CD4-positive, CD25-positive, alpha-beta regulatory T cell (primary cell): ENCODE measurements around the gene DMD. TPM values are rescaled to one million over a fixed set of nuclear protein-coding genes. Genes with fewer than 3 reads are reported as not detected.

Source experiments
- ATAC-seq, 2 donors: fragments of 150-1000 bp; cut with Tn5 transposase; one replicate each; pipeline ENCODE4 v1.10.0; 2021; ENCODE audit warnings: low read depth in 2 of 2, moderate number of reproducible peaks in 2 of 2, moderate library complexity in 1 of 2
- DNase-seq, 3 donors: peaks; one replicate each; pipeline versions ENCODE4 v3.0.0 to v3.0.0-alpha.2; 2012 to 2022; ENCODE audit warnings: mixed read lengths in 1 of 3
- H3K27ac ChIP-seq: one replicate; pipeline ENCODE4 v1.7.0; 2013; ENCODE audit warnings: mild to moderate bottlenecking, low read length; ENCODE audit not compliant: insufficient read depth, poor library complexity, severe bottlenecking
- H3K27me3 ChIP-seq: one replicate; pipeline ENCODE4 v1.7.0; 2013; ENCODE audit warnings: low read length; ENCODE audit not compliant: control insufficient read depth, insufficient read depth
- H3K36me3 ChIP-seq: one replicate; pipeline ENCODE4 v1.7.0; 2013; ENCODE audit warnings: mild to moderate bottlenecking, low read length, moderate library complexity; ENCODE audit not compliant: control insufficient read depth, insufficient read depth
- H3K4me1 ChIP-seq: 2 replicates; pipeline ENCODE4 v1.7.0; 2013; ENCODE audit warnings: mild to moderate bottlenecking, low read length; ENCODE audit not compliant: insufficient read depth, control insufficient read depth, poor library complexity, severe bottlenecking
- H3K4me3 ChIP-seq: one replicate; pipeline ENCODE4 v1.7.0; 2013; ENCODE audit warnings: low read depth, mild to moderate bottlenecking, low read length, moderate library complexity
- H3K9me3 ChIP-seq, 2 experiments: 1 replicate in 1 of 2; 2 replicates in 1 of 2; pipeline ENCODE4 v1.7.0; 2013; ENCODE audit warnings: low read length in 2 of 2, mild to moderate bottlenecking in 1 of 2, moderate library complexity in 1 of 2; ENCODE audit not compliant: control insufficient read depth in 2 of 2
- H3K27ac Mint-ChIP-seq, 3 donors: one replicate each; pipeline ENCODE4 v1.8.0; 2020 to 2022; ENCODE audit warnings: mild to moderate bottlenecking in 3 of 3, mixed read lengths in 3 of 3, moderate library complexity in 2 of 3
- H3K27me3 Mint-ChIP-seq: one replicate; pipeline ENCODE4 v1.8.0; 2022; ENCODE audit warnings: mild to moderate bottlenecking, mixed read lengths
- H3K36me3 Mint-ChIP-seq: one replicate; pipeline ENCODE4 v1.8.0; 2020; ENCODE audit warnings: mixed read lengths
- H3K4me1 Mint-ChIP-seq, 4 donors: one replicate each; pipeline ENCODE4 v1.8.0; 2020 to 2022; ENCODE audit warnings: mixed read lengths in 4 of 4, mild to moderate bottlenecking in 1 of 4
- H3K4me3 Mint-ChIP-seq, 4 donors: one replicate each; pipeline ENCODE4 v1.8.0; 2020 to 2022; ENCODE audit warnings: mild to moderate bottlenecking in 4 of 4, mixed read lengths in 4 of 4, moderate library complexity in 3 of 4
- H3K9me3 Mint-ChIP-seq, 7 donors: one replicate each; pipeline ENCODE4 v1.8.0; 2020 to 2022; ENCODE audit warnings: mixed read lengths in 7 of 7, mild to moderate bottlenecking in 3 of 7, moderate library complexity in 2 of 7
- polyA plus RNA-seq, 4 donors: library from polyadenylated mRNA; unstranded; fragments of 300-500 nt; fragmentation: Illumina TruSeq; gene quantifications; one replicate each; pipeline ENCODE4 v1.2.3, GENCODE V29; 2021
- total RNA-seq: library from RNA; stranded (reverse); gene quantifications from one replicate; pipeline ENCODE4 v1.2.3, GENCODE V29; 2022

Gene DMD
- total and polyA plus RNA-seq, 5 donors from 2014 or later, result 0.20 to 2.8 (median 0.98) TPM

DNA sequence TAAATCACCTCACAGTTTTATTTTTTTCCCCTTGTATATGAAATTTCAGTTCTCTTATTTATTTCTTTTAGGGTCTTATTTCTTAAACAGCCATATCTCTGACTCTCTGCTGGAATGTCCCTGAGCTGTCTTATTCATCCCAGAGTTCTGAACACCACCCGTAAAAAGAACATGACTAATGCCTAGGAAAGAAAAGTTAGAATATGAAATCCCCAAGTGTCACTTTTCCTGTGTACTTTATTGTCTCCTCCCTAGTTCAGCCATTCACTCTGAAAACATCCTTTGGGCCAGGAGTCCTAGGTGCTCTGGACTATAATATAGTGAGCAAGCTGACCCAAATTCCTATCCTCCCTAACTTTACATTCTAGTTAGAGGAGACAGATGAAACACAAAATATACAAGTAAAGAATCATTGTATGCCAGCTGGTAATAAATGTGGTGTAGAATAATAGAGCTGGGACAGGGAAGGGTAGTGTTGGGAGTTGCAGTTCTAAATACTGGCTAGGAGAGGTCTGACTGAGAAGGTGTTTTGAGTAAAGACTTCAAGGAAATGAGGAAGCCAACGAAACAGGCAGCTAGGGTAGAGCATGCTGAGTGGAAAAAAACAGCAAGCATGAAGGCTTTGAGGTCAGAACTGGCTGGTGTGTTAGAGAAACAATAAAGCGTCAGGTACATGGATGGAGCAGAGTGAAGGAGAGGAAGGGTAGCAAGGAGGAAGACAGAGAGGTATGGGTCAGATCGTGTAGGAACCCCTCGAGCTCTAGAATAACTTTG, 2098.9 kb downstream of the DMD start:
- peaks cover 0 to 6% (median 0%) of the 10 kb centered on the region in 7 donors for H3K9me3 Mint-ChIP-seq
- Histone ChIP-seq H3K27me3 (no peaks in the 10 kb centered on the region), H3K4me3 (no peak overlapping the region), H3K27ac (no peak overlapping the region), H3K36me3 (no peaks in the 10 kb centered on the region), H3K9me3 (no peaks in the 10 kb centered on the region), H3K4me1 (no peaks in the 10 kb centered on the region)
- no peak overlapping the region for H3K27ac Mint-ChIP-seq
- ATAC-seq (no peak), DNase-seq (peak in 1 of 3 donors; percentile 12)
- no peaks in the 10 kb centered on the region for H3K27me3 Mint-ChIP-seq
- H3K36me3 Mint-ChIP-seq, result no peaks in the 10 kb centered on the region
- no peaks in the 10 kb centered on the region for H3K4me1 Mint-ChIP-seq
- H3K4me3 Mint-ChIP-seq, result no peak overlapping the region

DNA sequence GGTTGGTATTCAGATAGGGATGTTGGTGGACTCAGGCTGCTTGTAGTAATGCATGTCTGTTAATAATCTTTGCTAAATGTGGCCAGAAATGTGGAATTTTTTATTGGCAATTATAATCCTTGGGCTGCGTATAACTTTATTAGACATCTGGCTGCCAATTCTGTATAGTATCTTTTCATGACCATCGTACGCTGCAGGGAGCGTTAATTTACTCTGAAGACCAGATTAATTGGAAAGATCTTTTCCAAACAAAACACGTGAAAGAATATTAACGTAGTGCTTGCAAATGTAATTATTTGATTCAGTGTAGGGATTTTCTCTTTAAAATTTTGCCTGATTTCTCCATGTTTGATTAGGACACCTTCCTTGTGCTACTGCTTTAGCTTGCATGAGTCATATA, 2100.7 kb downstream of the DMD start:
- Histone ChIP-seq H3K9me3 (no peaks in the 10 kb centered on the region), H3K27me3 (no peaks in the 10 kb centered on the region), H3K27ac (no peak overlapping the region), H3K36me3 (no peaks in the 10 kb centered on the region), H3K4me3 (no peak overlapping the region), H3K4me1 (no peaks in the 10 kb centered on the region)
- Mint-ChIP-seq H3K9me3 (peaks cover 0 to 6% (median 0%) of the 10 kb centered on the region in 7 donors), H3K36me3 (no peaks in the 10 kb centered on the region), H3K27ac (no peak overlapping the region), H3K4me3 (no peak overlapping the region), H3K27me3 (no peaks in the 10 kb centered on the region), H3K4me1 (no peaks in the 10 kb centered on the region)
- ATAC-seq (no peak), DNase-seq (no peak)

GRCh38 chrX:31099536-31100090, 2111.7 kb downstream of the DMD start:
- Mint-ChIP-seq H3K4me3 (no peak overlapping the region), H3K27ac (no peak overlapping the region), H3K27me3 (no peaks in the 10 kb centered on the region), H3K4me1 (no peaks in the 10 kb centered on the region), H3K9me3 (no peaks in the 10 kb centered on the region), H3K36me3 (no peaks in the 10 kb centered on the region)
- H3K27me3 ChIP-seq, result no peaks in the 10 kb centered on the region
- DNase-seq, result peak in 1 of 3 donors; percentile 34
- no peak overlapping the region for H3K4me3 ChIP-seq
- no peaks in the 10 kb centered on the region for H3K9me3 ChIP-seq
- H3K4me1 ChIP-seq, result no peaks in the 10 kb centered on the region
- ATAC-seq, result peak in 1 of 2 donors; percentile 42
- no peaks in the 10 kb centered on the region for H3K36me3 ChIP-seq
- H3K27ac ChIP-seq, result no peak overlapping the region

DNA sequence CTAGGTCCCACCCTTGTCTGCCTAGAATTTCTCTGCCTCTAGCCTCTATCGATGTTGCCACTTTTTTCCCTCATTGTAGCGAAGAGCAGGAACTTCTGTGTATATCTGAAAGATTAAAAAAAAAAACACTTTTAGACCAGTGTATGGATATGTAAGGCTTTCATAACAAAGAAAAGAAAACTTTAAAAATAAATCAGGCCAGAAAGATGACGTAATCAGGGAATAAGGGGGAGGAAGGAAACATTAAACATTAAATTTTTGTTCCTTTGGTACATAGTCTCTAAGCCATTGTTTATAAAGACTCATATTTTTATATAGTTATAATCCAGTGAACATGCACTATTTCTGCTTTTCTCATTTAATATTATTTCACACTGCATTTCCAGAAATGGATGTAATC, 2113.3 kb downstream of the DMD start:
- Mint-ChIP-seq H3K36me3 (no peaks in the 10 kb centered on the region), H3K4me3 (no peak overlapping the region), H3K27ac (no peak overlapping the region), H3K4me1 (no peaks in the 10 kb centered on the region), H3K27me3 (no peaks in the 10 kb centered on the region), H3K9me3 (no peaks in the 10 kb centered on the region)
- ATAC-seq (no peak), DNase-seq (no peak)
- Histone ChIP-seq H3K4me3 (no peak overlapping the region), H3K27me3 (no peaks in the 10 kb centered on the region), H3K4me1 (no peaks in the 10 kb centered on the region), H3K9me3 (no peaks in the 10 kb centered on the region), H3K36me3 (no peaks in the 10 kb centered on the region), H3K27ac (no peak overlapping the region)

DNA sequence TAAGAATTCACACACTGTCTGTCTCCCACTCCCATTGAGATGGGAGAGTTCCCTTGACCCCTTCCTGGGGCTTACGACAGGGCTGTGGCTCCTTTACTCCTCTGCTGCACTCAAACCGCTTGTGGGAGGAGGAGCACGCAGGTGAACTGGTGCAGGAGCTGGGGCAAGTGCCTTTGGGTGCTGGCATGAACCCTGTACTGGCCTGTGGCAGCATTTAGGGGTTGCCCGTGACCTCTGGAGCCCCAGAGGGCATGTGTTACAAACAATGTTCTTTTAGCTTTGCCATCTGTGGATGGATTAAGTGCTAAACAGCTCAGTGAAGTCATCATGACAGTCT, 2117.7 kb downstream of the DMD start:
- H3K9me3 Mint-ChIP-seq, result no peaks in the 10 kb centered on the region
- no peak overlapping the region for H3K27ac ChIP-seq
- no peak for ATAC-seq
- DNase-seq, result no peak
- H3K36me3 ChIP-seq, result no peaks in the 10 kb centered on the region
- H3K27me3 Mint-ChIP-seq, result no peaks in the 10 kb centered on the region
- no peaks in the 10 kb centered on the region for H3K4me1 ChIP-seq
- H3K4me1 Mint-ChIP-seq, result no peaks in the 10 kb centered on the region
- no peak overlapping the region for H3K4me3 ChIP-seq
- no peaks in the 10 kb centered on the region for H3K27me3 ChIP-seq
- no peak overlapping the region for H3K4me3 Mint-ChIP-seq
- no peaks in the 10 kb centered on the region for H3K9me3 ChIP-seq
- H3K36me3 Mint-ChIP-seq, result no peaks in the 10 kb centered on the region
- H3K27ac Mint-ChIP-seq, result peak overlapping the region in 1 of 3 donors; percentile 78

DNA sequence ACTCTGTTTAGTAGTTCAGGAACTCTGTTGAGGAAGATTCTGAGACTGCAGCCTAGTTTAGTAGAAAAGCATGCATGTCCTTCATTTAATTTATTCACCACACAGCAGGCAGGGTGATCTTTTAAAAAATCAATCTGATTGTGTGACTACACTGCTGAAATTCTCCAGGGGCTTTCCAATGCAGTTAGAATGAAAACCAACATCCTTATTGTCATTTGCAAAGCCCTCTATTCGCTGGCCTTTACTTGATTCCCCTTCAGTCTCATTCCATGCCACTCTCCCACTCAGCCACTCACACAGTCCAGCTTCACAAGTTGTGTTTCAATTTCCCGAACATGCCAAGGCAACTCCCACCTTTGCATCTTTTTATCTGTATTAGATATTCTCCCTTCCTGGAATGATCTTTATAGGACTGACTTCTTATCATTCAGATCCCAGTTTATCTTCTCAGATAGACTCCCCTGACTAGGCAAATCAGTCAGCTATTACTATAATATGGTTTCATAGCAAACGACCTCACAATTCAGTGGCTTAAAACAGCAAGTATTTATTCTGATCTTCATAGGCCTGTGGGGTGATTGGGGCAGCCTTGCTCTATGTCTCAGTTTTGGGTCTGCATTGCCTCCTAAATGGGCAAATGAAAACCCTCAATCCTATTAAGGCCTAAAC, 2118.2 kb downstream of the DMD start:
- no peak overlapping the region for H3K4me3 Mint-ChIP-seq
- Histone ChIP-seq H3K36me3 (no peaks in the 10 kb centered on the region), H3K27me3 (no peaks in the 10 kb centered on the region), H3K4me3 (no peak overlapping the region), H3K9me3 (no peaks in the 10 kb centered on the region), H3K27ac (no peak overlapping the region), H3K4me1 (no peaks in the 10 kb centered on the region)
- DNase-seq (no peak), ATAC-seq (no peak)
- H3K27me3 Mint-ChIP-seq, result no peaks in the 10 kb centered on the region
- no peaks in the 10 kb centered on the region for H3K4me1 Mint-ChIP-seq
- H3K27ac Mint-ChIP-seq, result no peak overlapping the region
- H3K36me3 Mint-ChIP-seq, result no peaks in the 10 kb centered on the region
- no peaks in the 10 kb centered on the region for H3K9me3 Mint-ChIP-seq

DNA sequence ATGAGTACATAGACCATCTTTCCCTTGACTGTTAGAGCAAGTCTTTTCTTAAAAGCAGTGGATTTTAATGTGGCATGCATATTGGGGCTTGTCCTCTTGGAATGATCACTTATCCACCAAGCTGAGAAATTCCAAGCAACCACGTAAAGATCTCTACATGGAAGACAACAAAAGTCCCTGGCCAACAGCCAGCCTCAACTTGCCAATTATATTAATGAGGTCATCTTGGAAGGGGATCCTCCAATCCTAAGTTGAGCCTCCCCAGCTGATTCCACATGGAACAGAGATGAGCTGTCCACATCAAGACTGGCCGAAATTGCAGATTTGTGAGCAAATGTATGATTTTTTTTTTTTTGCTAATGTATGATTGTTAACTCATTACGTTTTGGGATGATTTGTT, 2118.9 kb downstream of the DMD start:
- Mint-ChIP-seq H3K27me3 (no peaks in the 10 kb centered on the region), H3K27ac (no peak overlapping the region), H3K4me1 (no peaks in the 10 kb centered on the region), H3K9me3 (no peaks in the 10 kb centered on the region), H3K36me3 (no peaks in the 10 kb centered on the region), H3K4me3 (no peak overlapping the region)
- no peaks in the 10 kb centered on the region for H3K4me1 ChIP-seq
- H3K27me3 ChIP-seq, result no peaks in the 10 kb centered on the region
- ATAC-seq, result no peak
- DNase-seq, result no peak
- H3K36me3 ChIP-seq, result no peaks in the 10 kb centered on the region
- H3K27ac ChIP-seq, result no peak overlapping the region
- H3K9me3 ChIP-seq, result no peaks in the 10 kb centered on the region
- no peak overlapping the region for H3K4me3 ChIP-seq

GRCh38 chrX:31091819-31092218, 2119.5 kb downstream of the DMD start:
- H3K4me1 Mint-ChIP-seq, result no peaks in the 10 kb centered on the region
- H3K4me3 Mint-ChIP-seq, result no peak overlapping the region
- H3K27ac Mint-ChIP-seq, result no peak overlapping the region
- Histone ChIP-seq H3K4me1 (no peaks in the 10 kb centered on the region), H3K27me3 (no peaks in the 10 kb centered on the region), H3K27ac (no peak overlapping the region), H3K36me3 (no peaks in the 10 kb centered on the region), H3K4me3 (no peak overlapping the region), H3K9me3 (no peaks in the 10 kb centered on the region)
- ATAC-seq (no peak), DNase-seq (no peak)
- H3K36me3 Mint-ChIP-seq, result no peaks in the 10 kb centered on the region
- no peaks in the 10 kb centered on the region for H3K9me3 Mint-ChIP-seq
- H3K27me3 Mint-ChIP-seq, result no peaks in the 10 kb centered on the region
